Mesendoderm (in vitro differentiated cells): ENCODE data around the gene DDX43. TPM values are rescaled to one million over a fixed set of nuclear protein-coding genes. Genes with fewer than 3 reads are reported as not detected.

Source experiments
- DNase-seq: peaks from one replicate; pipeline ENCODE4 v3.0.0; 2013
- H2AK5ac ChIP-seq: 2 replicates; pipeline ENCODE4 v1.6.1; 2013; ENCODE audit warnings: low read length, inconsistent platforms
- H2BK120ac ChIP-seq: 2 replicates; pipeline ENCODE4 v1.6.1; 2013; ENCODE audit warnings: low read depth, mild to moderate bottlenecking, low read length, moderate library complexity, mixed read lengths
- H2BK15ac ChIP-seq: replicated peaks from 2 replicates; pipeline ENCODE4 v1.6.1; 2013; ENCODE audit warnings: low read depth, mild to moderate bottlenecking, moderate library complexity
- H2BK5ac ChIP-seq: 2 replicates; pipeline ENCODE4 v1.6.1; 2013; ENCODE audit warnings: low read length, inconsistent platforms
- H3K18ac ChIP-seq: 2 replicates; pipeline ENCODE4 v1.6.1; 2013; ENCODE audit warnings: mild to moderate bottlenecking, low read length, mixed read lengths
- H3K23ac ChIP-seq: one replicate; pipeline ENCODE4 v1.6.1; 2013; ENCODE audit warnings: low read length
- H3K27ac ChIP-seq: 2 replicates; pipeline ENCODE4 v1.5.1; 2013; ENCODE audit warnings: low read depth, mild to moderate bottlenecking, inconsistent platforms, low read length, moderate library complexity
- H3K27me3 ChIP-seq: 2 replicates; pipeline ENCODE4 v1.6.1; 2013; ENCODE audit warnings: low read length, control low read depth, mild to moderate bottlenecking, inconsistent platforms; ENCODE audit not compliant: insufficient read depth, poor library complexity
- H3K36me3 ChIP-seq: 2 replicates; pipeline ENCODE4 v1.6.1; 2013; ENCODE audit warnings: low read length, inconsistent platforms; ENCODE audit not compliant: control insufficient read depth, insufficient read depth
- H3K4ac ChIP-seq: one replicate; pipeline ENCODE4 v1.6.1; 2013; ENCODE audit warnings: low read depth, mild to moderate bottlenecking, low read length, moderate library complexity
- H3K4me1 ChIP-seq: 2 replicates; pipeline ENCODE4 v1.6.1; 2013; ENCODE audit warnings: low read depth, low read length, inconsistent platforms; ENCODE audit not compliant: control insufficient read depth
- H3K4me2 ChIP-seq: 2 replicates; pipeline ENCODE4 v1.6.1; 2013; ENCODE audit warnings: low read length
- H3K4me3 ChIP-seq: 2 replicates; pipeline ENCODE4 v1.5.1; 2013; ENCODE audit warnings: mild to moderate bottlenecking, low read length
- H3K56ac ChIP-seq: one replicate; pipeline ENCODE4 v1.6.1; 2013; ENCODE audit warnings: low read length
- H3K79me1 ChIP-seq: 2 replicates; pipeline ENCODE4 v1.6.1; 2013; ENCODE audit warnings: low read length, inconsistent platforms
- H3K79me2 ChIP-seq: 2 replicates; pipeline ENCODE4 v1.6.1; 2013; ENCODE audit warnings: mild to moderate bottlenecking, low read length; ENCODE audit not compliant: control insufficient read depth, insufficient read depth
- H3K9ac ChIP-seq: 2 replicates; pipeline ENCODE4 v1.6.1; 2013; ENCODE audit warnings: low read length, inconsistent platforms
- H4K5ac ChIP-seq: one replicate; pipeline ENCODE4 v1.6.1; 2013; ENCODE audit warnings: low read length
- H4K8ac ChIP-seq: one replicate; pipeline ENCODE4 v1.6.1; 2013; ENCODE audit warnings: low read depth, mild to moderate bottlenecking, control low read depth, low read length, moderate library complexity
- WGBS: extraction: QIAGEN DNeasy Blood & Tissue Kit; methylation state at CpG from one replicate; pipeline ENCODE4 v1.1.7; 2013; ENCODE audit warnings: low lambda C conversion rate, missing lambda C conversion rate; ENCODE audit not compliant: insufficient coverage; ENCODE audit errors: extremely low coverage; 5-methylcytosine and 5-hydroxymethylcytosine counted together
- polyA plus RNA-seq, 2 experiments: library from polyadenylated mRNA; stranded (reverse); fragments of 200-250 nt; gene quantifications; one replicate each; pipeline ENCODE4 v1.2.3, GENCODE V29; 2013

Gene DDX43
- 0.04 TPM for polyA plus RNA-seq (2013, experiment 1 of 2)
- 0.03 TPM for polyA plus RNA-seq (2013, experiment 2 of 2)

GRCh38 chr6:73394577-73395354, at the start of gene DDX43:
Gene DDX43 (plus strand): TSS chr6:73394828. CDS start chr6:73394906, 78 bp downstream.
- H2BK120ac ChIP-seq, result no peak within 1 kb of the TSS
- H3K27ac ChIP-seq, result no peak within 1 kb of the TSS
- H2AK5ac ChIP-seq, result no peak within 1 kb of the TSS
- no peaks in the 10 kb centered on the region for H3K79me2 ChIP-seq
- no CpG with 5 or more reads among the region's 54 CpGs for WGBS
- no peaks in the 10 kb centered on the region for H3K4me1 ChIP-seq
- H3K36me3 ChIP-seq, result no peaks in the 10 kb centered on the region
- no peak within 1 kb of the TSS for H2BK5ac ChIP-seq
- no peak within 1 kb of the TSS for H3K18ac ChIP-seq
- no peaks in the 10 kb centered on the region for H3K79me1 ChIP-seq
- no peak within 1 kb of the TSS for H4K5ac ChIP-seq
- peak; percentile 18 for DNase-seq
- no peak within 1 kb of the TSS for H3K4ac ChIP-seq
- no peak within 1 kb of the TSS for H3K4me2 ChIP-seq
- H3K23ac ChIP-seq, result no peak within 1 kb of the TSS
- no peak within 1 kb of the TSS for H2BK15ac ChIP-seq
- H3K27me3 ChIP-seq, result no peaks in the 10 kb centered on the region
- no peak within 1 kb of the TSS for H3K56ac ChIP-seq
- H3K9ac ChIP-seq, result no peak within 1 kb of the TSS
- H3K4me3 ChIP-seq, result no peak within 1 kb of the TSS
- no peak within 1 kb of the TSS for H4K8ac ChIP-seq

GRCh38 chr6:73348550-73349204, 46.0 kb upstream of the DDX43 start:
- Histone ChIP-seq H3K27me3 (peaks cover 3% of the 10 kb centered on the region), H3K27ac (no peak overlapping the region), H3K18ac (no peak overlapping the region), H3K4me2 (no peak overlapping the region), H2BK5ac (no peak overlapping the region), H3K4ac (no peak overlapping the region), H2AK5ac (no peak overlapping the region), H3K56ac (no peak overlapping the region), H2BK120ac (no peak overlapping the region), H3K4me3 (no peak overlapping the region), H3K23ac (no peak overlapping the region), H4K5ac (no peak overlapping the region), H3K9ac (no peak overlapping the region), H3K4me1 (no peaks in the 10 kb centered on the region), H3K79me1 (no peaks in the 10 kb centered on the region), H4K8ac (no peak overlapping the region), H3K36me3 (no peaks in the 10 kb centered on the region), H2BK15ac (no peak overlapping the region), H3K79me2 (no peaks in the 10 kb centered on the region)
- no peak for DNase-seq
- WGBS, result no CpG with 5 or more reads among the region's 33 CpGs

DNA sequence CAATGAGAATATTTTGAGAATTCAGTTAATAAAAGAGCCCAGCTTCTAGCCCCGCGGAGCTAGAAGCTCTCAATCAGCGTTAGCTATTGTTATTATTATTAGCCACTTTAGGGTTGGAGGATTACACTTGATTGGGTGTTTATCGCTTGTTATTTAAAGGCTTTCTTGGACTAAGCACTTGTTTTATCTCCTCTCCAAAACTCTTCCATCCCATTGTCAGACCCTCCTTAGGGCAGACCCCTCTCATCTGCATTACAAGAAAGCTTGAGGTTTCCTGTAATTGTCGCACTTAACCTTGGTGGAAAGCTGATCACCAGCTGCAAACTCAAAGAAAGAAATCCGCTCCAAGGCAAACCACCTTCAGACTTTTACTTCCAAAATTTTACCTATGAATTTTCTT, 45.3 kb upstream of the DDX43 start:
- H3K27ac ChIP-seq, result no peak overlapping the region
- H4K5ac ChIP-seq, result no peak overlapping the region
- H2BK120ac ChIP-seq, result no peak overlapping the region
- H2AK5ac ChIP-seq, result no peak overlapping the region
- peak; percentile 60 for DNase-seq
- no peak overlapping the region for H3K18ac ChIP-seq
- no peak overlapping the region for H3K9ac ChIP-seq
- H3K27me3 ChIP-seq, result peaks cover 3% of the 10 kb centered on the region
- H2BK15ac ChIP-seq, result no peak overlapping the region
- WGBS, result no CpG with 5 or more reads among the region's 6 CpGs
- H3K56ac ChIP-seq, result no peak overlapping the region
- no peak overlapping the region for H3K4me3 ChIP-seq
- H3K36me3 ChIP-seq, result no peaks in the 10 kb centered on the region
- H3K79me2 ChIP-seq, result no peaks in the 10 kb centered on the region
- H3K4ac ChIP-seq, result no peak overlapping the region
- no peak overlapping the region for H3K23ac ChIP-seq
- H4K8ac ChIP-seq, result no peak overlapping the region
- no peaks in the 10 kb centered on the region for H3K79me1 ChIP-seq
- no peak overlapping the region for H3K4me2 ChIP-seq
- H3K4me1 ChIP-seq, result no peaks in the 10 kb centered on the region
- no peak overlapping the region for H2BK5ac ChIP-seq

- Histone ChIP-seq H4K8ac (no peak within 1 kb of the TSS), H2BK15ac (no peak within 1 kb of the TSS), H3K79me2 (no peaks in the 10 kb centered on the region), H3K56ac (no peak within 1 kb of the TSS), H3K4me2 (no peak within 1 kb of the TSS), H2AK5ac (no peak within 1 kb of the TSS), H3K4me1 (no peaks in the 10 kb centered on the region), H3K36me3 (no peaks in the 10 kb centered on the region), H3K27me3 (peaks cover 3% of the 10 kb centered on the region), H4K5ac (no peak within 1 kb of the TSS), H3K4ac (no peak within 1 kb of the TSS), H3K23ac (no peak within 1 kb of the TSS), H2BK5ac (no peak within 1 kb of the TSS), H3K4me3 (no peak within 1 kb of the TSS), H2BK120ac (no peak within 1 kb of the TSS), H3K27ac (no peak within 1 kb of the TSS), H3K9ac (no peak within 1 kb of the TSS), H3K79me1 (no peaks in the 10 kb centered on the region), H3K18ac (no peak within 1 kb of the TSS)
- DNase-seq, result no peak
- WGBS, result no CpG with 5 or more reads among the region's 59 CpGs
These were observed 40.7 kb upstream of the DDX43 start, which contains the start of gene DPPA5 for GRCh38 chr6:73353636-73354593. Gene DPPA5 (minus strand): TSS chr6:73354276. CDS start chr6:73354225, 51 bp downstream.

GRCh38 chr6:73362358-73362757, 32.3 kb upstream of the DDX43 start, which contains the start of gene KHDC3L:
Gene KHDC3L (plus strand): TSS chr6:73362658. CDS start chr6:73362730, 72 bp downstream.
- Histone ChIP-seq H2AK5ac (no peak within 1 kb of the TSS), H3K36me3 (no peaks in the 10 kb centered on the region), H2BK5ac (no peak within 1 kb of the TSS), H3K4me2 (no peak within 1 kb of the TSS), H3K9ac (no peak within 1 kb of the TSS), H3K4me1 (no peaks in the 10 kb centered on the region), H3K56ac (no peak within 1 kb of the TSS), H4K5ac (no peak within 1 kb of the TSS), H3K79me1 (no peaks in the 10 kb centered on the region), H3K23ac (no peak within 1 kb of the TSS), H4K8ac (no peak within 1 kb of the TSS), H2BK15ac (no peak within 1 kb of the TSS), H3K4ac (no peak within 1 kb of the TSS), H3K18ac (no peak within 1 kb of the TSS), H3K27me3 (no peaks in the 10 kb centered on the region), H3K27ac (no peak within 1 kb of the TSS), H2BK120ac (no peak within 1 kb of the TSS), H3K4me3 (no peak within 1 kb of the TSS), H3K79me2 (no peaks in the 10 kb centered on the region)
- DNase-seq, result no peak
- no CpG with 5 or more reads among the region's 23 CpGs for WGBS
